NB4 (cell line): Measurements from ENCODE around the gene LRRC61.

Experiments used
- CTCF ChIP-seq: IDR thresholded peaks from one replicate; pipeline ENCODE4 v1.5.1; 2012; ENCODE audit warnings: low read depth, low read length
- MYC ChIP-seq: IDR thresholded peaks from 2 replicates; pipeline ENCODE4 v1.6.1; 2011; ENCODE audit warnings: low read depth, low read length
- POLR2A ChIP-seq: IDR thresholded peaks from 2 replicates; pipeline ENCODE4 v1.6.1; 2011; ENCODE audit warnings: mild to moderate bottlenecking; ENCODE audit not compliant: insufficient read length; ENCODE audit errors: extremely low read depth

DNA sequence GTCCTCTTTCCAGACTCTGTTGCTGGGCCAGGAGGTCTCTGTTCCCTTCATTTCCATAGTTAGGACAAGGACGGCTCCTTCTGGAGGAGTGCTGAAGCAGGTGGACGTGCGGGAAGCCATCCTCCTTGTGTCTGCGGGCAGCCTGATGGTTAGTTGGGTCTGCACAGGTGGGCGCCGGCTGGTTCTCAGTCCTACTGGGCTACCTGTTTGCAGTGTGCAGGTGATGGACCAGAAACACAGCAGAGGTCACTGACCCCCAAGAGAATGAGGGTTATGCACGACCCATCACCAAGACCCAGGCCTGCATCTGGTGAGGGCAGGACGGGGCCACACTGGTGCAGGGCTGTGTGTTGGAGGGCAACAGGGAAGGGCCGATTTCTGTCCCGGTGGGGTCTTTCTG is 10.5 kb downstream of the LRRC61 start:
- no peak for TF ChIP-seq POLR2A
- TF ChIP-seq CTCF, result no peak
- no peak for TF ChIP-seq MYC
